Choroid plexus epithelial cell (primary cell): ENCODE data around the gene ZNF516.

ENCODE experiments used
- DNase-seq: peaks from one replicate; pipeline ENCODE4 v3.0.0-alpha.2; 2010; ENCODE audit warnings: low read depth
- H3K4me3 ChIP-seq: 2 replicates; pipeline ENCODE4 v1.5.1; 2011; ENCODE audit warnings: low read depth, mild to moderate bottlenecking, control low read depth, low read length, moderate library complexity
- CTCF ChIP-seq: conservative IDR thresholded peaks from 2 replicates; pipeline ENCODE4 v1.5.1; 2011; ENCODE audit warnings: low read depth, mild to moderate bottlenecking, control low read depth, inconsistent platforms, low read length, moderate library complexity

ZNF516 gene

GRCh38 chr18:76444446-76445105, 50.5 kb downstream of the ZNF516 start:
- no peak for TF ChIP-seq CTCF

GRCh38 chr18:76443519-76444445, 51.3 kb downstream of the ZNF516 start:
- no peak for TF ChIP-seq CTCF
- no peak for DNase-seq
- no peak overlapping the region for H3K4me3 ChIP-seq

More at GRCh38 chr18:76444446-76445105, 50.5 kb downstream of the ZNF516 start:
- no peak for DNase-seq
- H3K4me3 ChIP-seq, result no peak overlapping the region

- TF ChIP-seq CTCF, result no peak
- DNase-seq, result no peak
- H3K4me3 ChIP-seq, result no peak overlapping the region
These were observed 52.5 kb downstream of the ZNF516 start for GRCh38 chr18:76442413-76443171.

GRCh38 chr18:76441668-76442412, 53.2 kb downstream of the ZNF516 start:
- DNase-seq, result no peak
- no peak for TF ChIP-seq CTCF
- no peak overlapping the region for H3K4me3 ChIP-seq

- no peak for DNase-seq
- TF ChIP-seq CTCF, result no peak
- H3K4me3 ChIP-seq, result no peak overlapping the region
These were observed 53.9 kb downstream of the ZNF516 start for GRCh38 chr18:76441002-76441667.

GRCh38 chr18:76437910-76438309, 57.1 kb downstream of the ZNF516 start:
- no peak for DNase-seq
- no peak overlapping the region for H3K4me3 ChIP-seq
- no peak for TF ChIP-seq CTCF
